ENCODE data around the gene HTR1D. TPM values are rescaled to one million over a fixed set of nuclear protein-coding genes. Genes with fewer than 3 reads are reported as not detected.

The HTR1D gene
- total RNA-seq, 1 experiment from 2014 or later: 3.5 TPM

DNA sequence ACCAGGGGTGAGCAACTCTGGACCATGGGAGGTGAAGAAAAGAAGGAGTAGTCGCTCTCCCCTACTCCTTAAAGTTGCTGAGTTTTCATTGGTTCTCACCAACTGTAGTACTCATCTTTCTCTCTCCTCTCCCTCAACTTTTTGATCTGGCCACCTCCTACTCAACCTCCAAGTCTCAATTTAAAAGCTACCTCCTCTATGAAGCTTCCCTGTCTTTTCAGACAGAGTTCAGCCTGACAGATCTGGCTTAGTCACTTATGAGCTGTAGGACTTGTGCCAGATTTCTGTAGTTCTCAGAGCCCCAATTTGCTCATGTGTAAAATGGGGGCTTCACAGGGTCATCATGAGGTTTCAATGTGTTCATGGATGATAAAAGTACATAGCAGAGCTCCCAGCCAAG, 34.5 kb upstream of the HTR1D start:
- Histone ChIP-seq H3K4me2 (ENCODE audit: low read length) (no peak overlapping the region), H3K9ac (ENCODE audit: low read length) (no peak overlapping the region), H3K9me2 (ENCODE audit: insufficient read depth) (no peaks in the 10 kb centered on the region), H3K4me3 (replicated peaks in 1 of 2; ENCODE audit: low read depth in 1 of 2, low read length in 2 of 2) (no peak overlapping the region), H3K79me2 (ENCODE audit: insufficient read depth, low read length) (no peaks in the 10 kb centered on the region), H3K9me3 (ENCODE audit: control insufficient read depth in 1 of 2, insufficient read depth in 1 of 2, low read depth in 1 of 2, low read length in 2 of 2) (no peaks in the 10 kb centered on the region), H3K27me3 (ENCODE audit: insufficient read depth, low read length) (no peaks in the 10 kb centered on the region), H2AFZ (ENCODE audit: low read depth, low read length, poor library complexity, severe bottlenecking) (no peak overlapping the region), H3K4me1 (ENCODE audit: control insufficient read depth in 1 of 2, insufficient read depth in 2 of 2, low read length in 2 of 2) (no peaks in the 10 kb centered on the region), H4K20me1 (ENCODE audit: insufficient read depth) (no peaks in the 10 kb centered on the region), H3K27ac (ENCODE audit: low read depth, low read length) (no peak overlapping the region), H3K36me3 (ENCODE audit: control insufficient read depth in 1 of 2, insufficient read depth in 2 of 2, low read length in 2 of 2) (no peaks in the 10 kb centered on the region)
- ChIA-PET RAD21 (ENCODE audit: low non-redundant PET in 1 of 2, low total read pairs in 2 of 2, uncharacterized antibody in 2 of 2, unreplicated experiment in 2 of 2) (no interaction called here), CTCF (no interaction called here), POLR2A (no interaction called here)
- DNase-seq (ENCODE audit: low read depth, low spot score) (no peak), ATAC-seq (no peak)
- intact Hi-C loops (cut with micrococcal nuclease): no loop called here
- TF ChIP-seq TCF7L2 (IDR thresholded peaks at IDR 0.05; ENCODE audit: borderline replicate concordance, extremely low read depth, insufficient read depth, insufficient read length) (no peak), SRF (IDR thresholded peaks at IDR 0.05; ENCODE audit: low read depth) (no peak), EGR1 (IDR thresholded peaks at IDR 0.05; ENCODE audit: low read depth) (no peak), CEBPB (IDR thresholded peaks at IDR 0.05; ENCODE audit: low read depth) (no peak), ZNF274 (IDR thresholded peaks at IDR 0.05; ENCODE audit: low read depth, low read length) (no peak), POLR2AphosphoS5 (IDR thresholded peaks at IDR 0.05; ENCODE audit: low read depth, low read length) (no peak), CBX3 (IDR thresholded peaks at IDR 0.05; ENCODE audit: low read depth) (no peak), SIN3A (IDR thresholded peaks at IDR 0.05; ENCODE audit: low read depth) (no peak), FOSL1 (IDR thresholded peaks at IDR 0.05; ENCODE audit: low read depth) (no peak)
- TF ChIP-seq, protein P1, sequence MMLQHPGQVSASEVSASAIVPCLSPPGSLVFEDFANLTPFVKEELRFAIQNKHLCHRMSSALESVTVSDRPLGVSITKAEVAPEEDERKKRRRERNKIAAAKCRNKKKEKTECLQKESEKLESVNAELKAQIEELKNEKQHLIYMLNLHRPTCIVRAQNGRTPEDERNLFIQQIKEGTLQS (IDR thresholded peaks at IDR 0.05): no peak
- TF ChIP-seq, protein P2, sequence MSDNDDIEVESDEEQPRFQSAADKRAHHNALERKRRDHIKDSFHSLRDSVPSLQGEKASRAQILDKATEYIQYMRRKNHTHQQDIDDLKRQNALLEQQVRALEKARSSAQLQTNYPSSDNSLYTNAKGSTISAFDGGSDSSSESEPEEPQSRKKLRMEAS (IDR thresholded peaks at IDR 0.05): no peak
- TF ChIP-seq, protein P3, sequence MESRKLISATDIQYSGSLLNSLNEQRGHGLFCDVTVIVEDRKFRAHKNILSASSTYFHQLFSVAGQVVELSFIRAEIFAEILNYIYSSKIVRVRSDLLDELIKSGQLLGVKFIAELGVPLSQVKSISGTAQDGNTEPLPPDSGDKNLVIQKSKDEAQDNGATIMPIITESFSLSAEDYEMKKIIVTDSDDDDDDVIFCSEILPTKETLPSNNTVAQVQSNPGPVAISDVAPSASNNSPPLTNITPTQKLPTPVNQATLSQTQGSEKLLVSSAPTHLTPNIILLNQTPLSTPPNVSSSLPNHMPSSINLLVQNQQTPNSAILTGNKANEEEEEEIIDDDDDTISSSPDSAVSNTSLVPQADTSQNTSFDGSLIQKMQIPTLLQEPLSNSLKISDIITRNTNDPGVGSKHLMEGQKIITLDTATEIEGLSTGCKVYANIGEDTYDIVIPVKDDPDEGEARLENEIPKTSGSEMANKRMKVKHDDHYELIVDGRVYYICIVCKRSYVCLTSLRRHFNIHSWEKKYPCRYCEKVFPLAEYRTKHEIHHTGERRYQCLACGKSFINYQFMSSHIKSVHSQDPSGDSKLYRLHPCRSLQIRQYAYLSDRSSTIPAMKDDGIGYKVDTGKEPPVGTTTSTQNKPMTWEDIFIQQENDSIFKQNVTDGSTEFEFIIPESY (IDR thresholded peaks at IDR 0.05; ENCODE audit: extremely low read depth, insufficient replicate concordance, low read length): no peak
- TF ChIP-seq, protein P4, sequence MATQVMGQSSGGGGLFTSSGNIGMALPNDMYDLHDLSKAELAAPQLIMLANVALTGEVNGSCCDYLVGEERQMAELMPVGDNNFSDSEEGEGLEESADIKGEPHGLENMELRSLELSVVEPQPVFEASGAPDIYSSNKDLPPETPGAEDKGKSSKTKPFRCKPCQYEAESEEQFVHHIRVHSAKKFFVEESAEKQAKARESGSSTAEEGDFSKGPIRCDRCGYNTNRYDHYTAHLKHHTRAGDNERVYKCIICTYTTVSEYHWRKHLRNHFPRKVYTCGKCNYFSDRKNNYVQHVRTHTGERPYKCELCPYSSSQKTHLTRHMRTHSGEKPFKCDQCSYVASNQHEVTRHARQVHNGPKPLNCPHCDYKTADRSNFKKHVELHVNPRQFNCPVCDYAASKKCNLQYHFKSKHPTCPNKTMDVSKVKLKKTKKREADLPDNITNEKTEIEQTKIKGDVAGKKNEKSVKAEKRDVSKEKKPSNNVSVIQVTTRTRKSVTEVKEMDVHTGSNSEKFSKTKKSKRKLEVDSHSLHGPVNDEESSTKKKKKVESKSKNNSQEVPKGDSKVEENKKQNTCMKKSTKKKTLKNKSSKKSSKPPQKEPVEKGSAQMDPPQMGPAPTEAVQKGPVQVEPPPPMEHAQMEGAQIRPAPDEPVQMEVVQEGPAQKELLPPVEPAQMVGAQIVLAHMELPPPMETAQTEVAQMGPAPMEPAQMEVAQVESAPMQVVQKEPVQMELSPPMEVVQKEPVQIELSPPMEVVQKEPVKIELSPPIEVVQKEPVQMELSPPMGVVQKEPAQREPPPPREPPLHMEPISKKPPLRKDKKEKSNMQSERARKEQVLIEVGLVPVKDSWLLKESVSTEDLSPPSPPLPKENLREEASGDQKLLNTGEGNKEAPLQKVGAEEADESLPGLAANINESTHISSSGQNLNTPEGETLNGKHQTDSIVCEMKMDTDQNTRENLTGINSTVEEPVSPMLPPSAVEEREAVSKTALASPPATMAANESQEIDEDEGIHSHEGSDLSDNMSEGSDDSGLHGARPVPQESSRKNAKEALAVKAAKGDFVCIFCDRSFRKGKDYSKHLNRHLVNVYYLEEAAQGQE (IDR thresholded peaks at IDR 0.05; ENCODE audit: low read depth): no peak
- BruUV-seq (replicated peaks): no TSS peak
